Keratinocyte (primary cell): ENCODE data around the gene CMYA5.

Source experiments
- EZH2 ChIP-seq: IDR thresholded peaks from one replicate; pipeline ENCODE4 v1.6.1; 2012; ENCODE audit warnings: inconsistent platforms, mild to moderate bottlenecking, low read length, moderate library complexity
- TF ChIP-seq, protein P1 (sequence below), 3 experiments: IDR thresholded peaks in 1 of 3; conservative IDR thresholded peaks in 1 of 3; optimal IDR thresholded peaks in 1 of 3; 2 replicates in 2 of 3; 3 replicates in 1 of 3; pipeline versions ENCODE3 to v1.5.1; 2011; ENCODE audit warnings: low read length in 3 of 3, mild to moderate bottlenecking in 3 of 3, moderate library complexity in 2 of 3, control low read depth in 1 of 3, inconsistent platforms in 1 of 3; ENCODE audit not compliant: insufficient read depth in 2 of 3; ENCODE audit errors: extremely low read depth in 1 of 3

DNA sequence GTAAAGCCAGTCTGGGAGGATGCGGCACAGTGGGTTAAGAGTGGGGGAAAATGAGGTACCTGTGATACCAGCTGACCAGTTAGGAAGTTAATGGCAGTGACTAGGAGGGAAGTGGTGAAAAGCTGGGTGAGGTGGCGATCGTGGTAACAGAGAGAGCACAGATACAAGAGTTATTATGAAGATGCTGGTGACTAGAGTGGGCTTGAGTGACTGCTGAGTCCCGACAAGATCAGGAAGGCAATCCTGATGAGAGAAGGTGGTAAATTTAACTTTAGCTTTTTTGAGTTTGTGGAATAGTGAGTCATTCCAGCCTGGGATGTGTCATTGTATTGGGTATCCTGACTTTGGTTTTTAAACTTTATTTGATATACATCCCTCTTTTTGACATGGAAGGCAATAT, 38.8 kb downstream of the CMYA5 start:
- TF ChIP-seq, protein P1, sequence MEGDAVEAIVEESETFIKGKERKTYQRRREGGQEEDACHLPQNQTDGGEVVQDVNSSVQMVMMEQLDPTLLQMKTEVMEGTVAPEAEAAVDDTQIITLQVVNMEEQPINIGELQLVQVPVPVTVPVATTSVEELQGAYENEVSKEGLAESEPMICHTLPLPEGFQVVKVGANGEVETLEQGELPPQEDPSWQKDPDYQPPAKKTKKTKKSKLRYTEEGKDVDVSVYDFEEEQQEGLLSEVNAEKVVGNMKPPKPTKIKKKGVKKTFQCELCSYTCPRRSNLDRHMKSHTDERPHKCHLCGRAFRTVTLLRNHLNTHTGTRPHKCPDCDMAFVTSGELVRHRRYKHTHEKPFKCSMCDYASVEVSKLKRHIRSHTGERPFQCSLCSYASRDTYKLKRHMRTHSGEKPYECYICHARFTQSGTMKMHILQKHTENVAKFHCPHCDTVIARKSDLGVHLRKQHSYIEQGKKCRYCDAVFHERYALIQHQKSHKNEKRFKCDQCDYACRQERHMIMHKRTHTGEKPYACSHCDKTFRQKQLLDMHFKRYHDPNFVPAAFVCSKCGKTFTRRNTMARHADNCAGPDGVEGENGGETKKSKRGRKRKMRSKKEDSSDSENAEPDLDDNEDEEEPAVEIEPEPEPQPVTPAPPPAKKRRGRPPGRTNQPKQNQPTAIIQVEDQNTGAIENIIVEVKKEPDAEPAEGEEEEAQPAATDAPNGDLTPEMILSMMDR (optimal IDR thresholded peaks at IDR 0.05 in 1 of 3, IDR thresholded peaks at IDR 0.05 in 1 of 3, conservative IDR thresholded peaks at IDR 0.05 in 1 of 3; ENCODE audit: extremely low read depth in 1 of 3, insufficient read depth in 2 of 3, low read length in 3 of 3), result no peak
- no peak for TF ChIP-seq EZH2
